TTC549 (cell line): ENCODE measurements around the gene CDH26.
"Not testable (repeated sequence)": the region's sequence is repeated elsewhere in the genome, so short reads cannot be mapped to it uniquely, and the experiment has no call there.

Source experiments
- FAIRE-seq: peaks from 2 replicates; lab custom pipeline; 2012; peaks lifted over from hg19 to GRCh38; lab: Jason Lieb, UNC

The CDH26 gene

GRCh38 chr20:59942245-59942644 lies 16.0 kb upstream of the CDH26 start:
- FAIRE-seq = no peak

- no peak for FAIRE-seq
These were observed 13.5 kb upstream of the CDH26 start for GRCh38 chr20:59944726-59945125.

- no peak for FAIRE-seq
These were observed 13.0 kb upstream of the CDH26 start for GRCh38 chr20:59945175-59945574.

GRCh38 chr20:59945731-59946130 lies 12.5 kb upstream of the CDH26 start:
- no peak for FAIRE-seq

GRCh38 chr20:59947376-59947775 lies 10.8 kb upstream of the CDH26 start:
- FAIRE-seq = no peak

- FAIRE-seq = no peak
These were observed 10.0 kb upstream of the CDH26 start for GRCh38 chr20:59948212-59948611.

GRCh38 chr20:59948828-59949720 lies 9.1 kb upstream of the CDH26 start:
- peak; percentile 49 for FAIRE-seq

- FAIRE-seq = no peak
These were observed 8.3 kb upstream of the CDH26 start for GRCh38 chr20:59949911-59950310.

- FAIRE-seq = no peak
These were observed 3.5 kb upstream of the CDH26 start for GRCh38 chr20:59954718-59955117.

- FAIRE-seq = no peak
These were observed 3.0 kb upstream of the CDH26 start for GRCh38 chr20:59955131-59955796.

- FAIRE-seq = not testable (repeated sequence)
These were observed 655 bp upstream of the CDH26 start for GRCh38 chr20:59957568-59957967.

- no peak for FAIRE-seq
These were observed 403 bp downstream of the CDH26 start for GRCh38 chr20:59958626-59959025.

GRCh38 chr20:59961423-59961822 lies 3.2 kb downstream of the CDH26 start:
- FAIRE-seq = no peak

GRCh38 chr20:59962155-59962554 lies 3.9 kb downstream of the CDH26 start:
- no peak for FAIRE-seq

- no peak for FAIRE-seq
These were observed 8.2 kb downstream of the CDH26 start for GRCh38 chr20:59966428-59966827.

- FAIRE-seq = no peak
These were observed 13.2 kb downstream of the CDH26 start for GRCh38 chr20:59971428-59971827.

GRCh38 chr20:59972037-59972801 lies 14.0 kb downstream of the CDH26 start:
- no peak for FAIRE-seq

GRCh38 chr20:59976156-59976782 lies 18.0 kb downstream of the CDH26 start:
- no peak for FAIRE-seq

- no peak for FAIRE-seq
These were observed 18.9 kb downstream of the CDH26 start for GRCh38 chr20:59977086-59977485.

GRCh38 chr20:59983076-59983475 lies 24.9 kb downstream of the CDH26 start:
- no peak for FAIRE-seq

GRCh38 chr20:59984541-59984940 lies 26.3 kb downstream of the CDH26 start:
- FAIRE-seq = no peak

GRCh38 chr20:59985164-59985563 lies 26.9 kb downstream of the CDH26 start:
- FAIRE-seq = no peak
